H1 (cell line): ENCODE results near the gene TNFRSF8. TPM values are rescaled to one million over a fixed set of nuclear protein-coding genes. Genes with fewer than 3 reads are reported as not detected.

ENCODE experiments used
- CTCF ChIA-PET: fragments of 300-600 bp; sonication (Branson Sonifier 250); formaldehyde crosslinking; loops from one replicate; lab custom pipeline; 2021; ENCODE audit not compliant: partially characterized antibody; lab: Charles Lee
- POLR2A ChIA-PET: fragments of 300-600 bp; sonication (Branson Sonifier 250); formaldehyde crosslinking; loops from one replicate; lab custom pipeline; 2021; ENCODE audit warnings: inconsistent platforms; ENCODE audit not compliant: partially characterized antibody; lab: Charles Lee
- DNase-seq, 2 experiments: peaks; one replicate each; pipeline versions ENCODE4 v3.0.0 to v3.0.0-alpha.2; 2010 to 2022; ENCODE audit warnings: low spot score in 2 of 2, low read depth in 1 of 2, mixed read lengths in 1 of 2
- FAIRE-seq: peaks from 2 replicates; lab custom pipeline; 2011; peaks lifted over from hg19 to GRCh38; lab: Jason Lieb, UNC
- H2AFZ ChIP-seq: 2 replicates; pipeline ENCODE4 v1.8.1; 2012; ENCODE audit warnings: low read length, inconsistent platforms
- H2AK5ac ChIP-seq: 2 replicates; pipeline ENCODE4 v1.6.1; 2013; ENCODE audit warnings: low read depth, low read length
- H2BK120ac ChIP-seq: replicated peaks from 2 replicates; pipeline ENCODE3; 2013; ENCODE audit warnings: low read depth, low read length, inconsistent platforms
- H2BK12ac ChIP-seq: 2 replicates; pipeline ENCODE4 v1.6.1; 2013; ENCODE audit warnings: low read depth, low read length
- H2BK15ac ChIP-seq: 2 replicates; pipeline ENCODE4 v1.6.1; 2013; ENCODE audit warnings: low read length
- H2BK20ac ChIP-seq: 2 replicates; pipeline ENCODE4 v1.6.1; 2013; ENCODE audit warnings: low read length
- H2BK5ac ChIP-seq: 2 replicates; pipeline ENCODE4 v1.6.1; 2013; ENCODE audit warnings: low read depth, low read length
- H3K14ac ChIP-seq: 2 replicates; pipeline ENCODE4 v1.6.1; 2013; ENCODE audit warnings: inconsistent platforms; ENCODE audit not compliant: insufficient read length
- H3K18ac ChIP-seq: 2 replicates; pipeline ENCODE4 v1.6.1; 2013; ENCODE audit warnings: low read length; ENCODE audit errors: extremely low read depth
- H3K23ac ChIP-seq: 2 replicates; pipeline ENCODE4 v1.6.1; 2013; ENCODE audit warnings: inconsistent platforms; ENCODE audit not compliant: insufficient read length
- H3K23me2 ChIP-seq: 2 replicates; pipeline ENCODE4 v1.6.1; 2013; ENCODE audit warnings: low read depth, low read length
- H3K27ac ChIP-seq: 2 replicates; pipeline ENCODE4 v1.6.1; 2011; ENCODE audit warnings: low read depth, low read length, inconsistent platforms
- H3K27me3 ChIP-seq, 4 experiments: replicated peaks in 1 of 4; 1 replicate in 1 of 4; 2 replicates in 3 of 4; pipeline versions ENCODE4 v1.6.1 to v1.8.1; 2011 to 2013; ENCODE audit warnings: low read length in 3 of 4, mild to moderate bottlenecking in 3 of 4, inconsistent platforms in 2 of 4, mixed read lengths in 2 of 4, moderate library complexity in 1 of 4; ENCODE audit not compliant: control insufficient read depth in 3 of 4, insufficient read depth in 3 of 4; ENCODE audit errors: extremely low read depth in 1 of 4
- H3K36me3 ChIP-seq, 4 experiments: 2 replicates each; pipeline versions ENCODE4 v1.6.1 to v1.8.1; 2011 to 2013; ENCODE audit warnings: mild to moderate bottlenecking in 4 of 4, low read length in 3 of 4, moderate library complexity in 2 of 4, control low read depth in 1 of 4, inconsistent platforms in 1 of 4; ENCODE audit not compliant: insufficient read depth in 4 of 4, control insufficient read depth in 2 of 4
- H3K4ac ChIP-seq: replicated peaks from 2 replicates; pipeline ENCODE3; 2013; ENCODE audit warnings: low read length, low read depth, mixed read lengths, inconsistent platforms; ENCODE audit not compliant: insufficient read length
- H3K4me1 ChIP-seq, 4 experiments: replicated peaks in 1 of 4; 1 replicate in 1 of 4; 2 replicates in 3 of 4; pipeline versions ENCODE4 v1.6.1 to v1.8.1; 2011 to 2013; ENCODE audit warnings: low read length in 3 of 4, inconsistent platforms in 2 of 4, mixed read lengths in 1 of 4; ENCODE audit not compliant: insufficient read depth in 4 of 4, control insufficient read depth in 3 of 4
- H3K4me2 ChIP-seq, 2 experiments: 2 replicates each; pipeline versions ENCODE4 v1.6.1 to v1.8.1; 2011 to 2013; ENCODE audit warnings: low read depth in 2 of 2, low read length in 2 of 2, control low read depth in 1 of 2, inconsistent platforms in 1 of 2, mild to moderate bottlenecking in 1 of 2; ENCODE audit not compliant: insufficient read depth in 1 of 2
- H3K4me3 ChIP-seq, 4 experiments: fragments of 200-600, 300-600 bp in 1 of 4; sonication (generic), shearing (Covaris generic), sonication (Bioruptor Twin) in 1 of 4; 2 replicates each; pipeline versions ENCODE4 v1.5.1 to v1.8.1; 2011 to 2016; ENCODE audit warnings: low read length in 4 of 4, low read depth in 3 of 4, control low read depth in 2 of 4, inconsistent platforms in 2 of 4, mild to moderate bottlenecking in 2 of 4, mixed read lengths in 1 of 4, moderate library complexity in 1 of 4; ENCODE audit not compliant: insufficient read depth in 2 of 4; ENCODE audit errors: extremely low read depth in 1 of 4
- H3K56ac ChIP-seq: replicated peaks from 2 replicates; pipeline ENCODE3; 2013; ENCODE audit warnings: low read depth, mild to moderate bottlenecking, mixed read lengths, low read length, inconsistent platforms; ENCODE audit not compliant: insufficient read length
- H3K79me1 ChIP-seq: 2 replicates; pipeline ENCODE4 v1.6.1; 2013; ENCODE audit warnings: low read depth, low read length, control low read depth
- H3K79me2 ChIP-seq, 2 experiments: 2 replicates each; pipeline versions ENCODE4 v1.6.1 to v1.8.1; 2012 to 2013; ENCODE audit warnings: low read length in 2 of 2, mild to moderate bottlenecking in 2 of 2, inconsistent platforms in 1 of 2; ENCODE audit not compliant: insufficient read depth in 2 of 2, control insufficient read depth in 1 of 2
- H3K9ac ChIP-seq, 4 experiments: replicated peaks in 1 of 4; 1 replicate in 1 of 4; 2 replicates in 3 of 4; pipeline versions ENCODE4 v1.6.1 to v1.8.1; 2011 to 2013; ENCODE audit warnings: low read depth in 3 of 4, low read length in 3 of 4, control low read depth in 2 of 4, mild to moderate bottlenecking in 2 of 4, moderate library complexity in 2 of 4, inconsistent platforms in 1 of 4; ENCODE audit errors: extremely low read depth in 1 of 4
- H3K9me3 ChIP-seq, 2 experiments: 2 replicates each; pipeline versions ENCODE4 v1.6.1 to v1.8.1; 2012 to 2013; ENCODE audit warnings: mild to moderate bottlenecking in 2 of 2, moderate library complexity in 2 of 2, control low read depth in 1 of 2, inconsistent platforms in 1 of 2, low read depth in 1 of 2, low read length in 1 of 2, mixed read lengths in 1 of 2; ENCODE audit not compliant: insufficient read depth in 2 of 2
- H4K20me1 ChIP-seq, 2 experiments: replicated peaks in 1 of 2; 2 replicates each; pipeline versions ENCODE3 to v1.8.1; 2011 to 2013; ENCODE audit warnings: inconsistent platforms in 2 of 2, low read length in 2 of 2, mild to moderate bottlenecking in 1 of 2; ENCODE audit not compliant: insufficient read depth in 2 of 2, control insufficient read depth in 1 of 2
- H4K5ac ChIP-seq: 2 replicates; pipeline ENCODE4 v1.6.1; 2013; ENCODE audit warnings: low read length, low read depth, mixed read lengths, inconsistent platforms; ENCODE audit not compliant: insufficient read length
- H4K8ac ChIP-seq: 2 replicates; pipeline ENCODE4 v1.8.0; 2013; ENCODE audit warnings: mild to moderate bottlenecking, moderate library complexity, low read length, inconsistent platforms; ENCODE audit not compliant: insufficient read depth; ENCODE audit errors: extremely low read depth
- H4K91ac ChIP-seq: replicated peaks from 2 replicates; pipeline ENCODE3; 2013; ENCODE audit warnings: low read length, mixed read lengths, inconsistent platforms; ENCODE audit not compliant: insufficient read length
- BACH1 ChIP-seq: IDR thresholded peaks from 2 replicates; pipeline ENCODE4 v1.6.1; 2012; ENCODE audit warnings: low read length, improper control_type of control experiment
- FOSL1 ChIP-seq: IDR thresholded peaks from 2 replicates; pipeline ENCODE4 v1.6.1; 2011; ENCODE audit warnings: mild to moderate bottlenecking, low read depth, low read length, moderate library complexity; ENCODE audit not compliant: insufficient read depth
- POLR2AphosphoS5 ChIP-seq: IDR thresholded peaks from 2 replicates; pipeline ENCODE4 v1.6.1; 2011; ENCODE audit warnings: low read depth, low read length
- WGBS, 2 experiments: shearing (Covaris generic) in 1 of 2; methylation state at CpG; one replicate each; pipeline versions ENCODE4 v1.1.6 to v1.1.7; 2013 to 2015; ENCODE audit warnings: low lambda C conversion rate in 2 of 2, mixed read lengths in 2 of 2, inconsistent platforms in 1 of 2, low coverage in 1 of 2, missing lambda C conversion rate in 1 of 2; ENCODE audit not compliant: insufficient replicate concordance in 2 of 2, insufficient coverage in 1 of 2, insufficient read length in 1 of 2; ENCODE audit errors: extremely low coverage in 1 of 2, missing lambda C conversion rate in 1 of 2; 5-methylcytosine and 5-hydroxymethylcytosine counted together
- polyA plus RNA-seq, 7 experiments: library from polyadenylated mRNA; depleted of rRNA in 3 of 7; stranded (reverse) in 5 of 7; unstranded in 2 of 7; fragments of >200 nt in 5 of 7; fragments of 200-250 nt in 2 of 7; gene quantifications; 1 replicate in 5 of 7; 2 replicates in 1 of 7; 4 replicates in 1 of 7; pipeline versions ENCODE4 v1.2.1 to v1.2.3, GENCODE V29; 2011 to 2013; ENCODE audit warnings: missing spikeins in 2 of 7, mixed read lengths in 2 of 7
- total RNA-seq: library from RNA; stranded (reverse); fragmentation: NEBNext Ultra II Directional; extraction: Animal tissue kit (Norgen Biotek cat#: 25700); gene quantifications from 2 replicates; pipeline ENCODE4 v1.2.1, GENCODE V29; 2021

TNFRSF8 gene
- total and polyA plus RNA-seq, 2 of the 8 experiments (the other 6 are each of a cell fraction or from before 2014, with no cell fraction given), result 23.2 to 32.7 TPM

DNA sequence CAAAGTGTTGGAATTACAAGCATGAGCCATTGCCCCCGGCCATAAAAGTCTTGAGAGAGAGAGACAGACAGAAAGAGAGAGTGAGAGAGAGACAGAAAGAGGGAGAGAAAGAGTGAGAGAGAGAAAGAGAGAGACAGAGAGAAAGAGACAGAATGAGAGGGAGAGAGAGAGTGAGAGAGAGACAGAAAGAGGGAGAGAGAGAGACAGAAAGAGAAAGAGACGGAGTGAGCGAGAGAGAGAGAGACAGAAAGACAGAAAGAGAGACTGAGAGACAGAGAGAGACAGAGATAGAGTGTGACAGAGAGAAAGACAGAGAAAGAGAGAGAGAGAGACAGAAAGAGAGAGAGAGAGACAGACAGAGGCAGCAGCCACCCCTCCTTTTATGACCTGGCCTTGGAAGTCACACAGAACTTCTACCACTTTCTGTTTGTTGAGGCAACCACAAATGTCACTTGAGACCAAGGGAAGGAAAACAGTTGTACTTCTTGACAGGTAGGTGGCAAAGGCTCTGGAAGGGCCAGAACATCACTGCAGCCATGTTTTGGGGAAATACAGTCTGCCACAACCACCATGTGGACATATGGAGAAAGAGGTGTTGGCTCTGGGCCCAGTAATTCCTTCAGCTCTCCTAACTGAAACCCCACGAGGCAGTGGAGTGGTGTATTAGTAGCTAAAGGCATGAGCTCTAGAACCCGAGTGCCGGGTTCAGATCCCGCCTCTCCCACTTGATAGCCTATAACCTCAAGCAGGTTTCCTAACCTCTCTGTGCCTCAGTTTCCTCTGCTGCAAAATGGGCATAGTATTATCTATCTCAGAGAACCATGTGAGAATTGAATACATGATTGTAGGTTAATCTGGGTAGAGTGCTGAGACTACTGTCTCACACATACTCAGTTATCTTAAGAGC lies 50.6 kb downstream of the TNFRSF8 start:
- POLR2A ChIA-PET, result no interaction called here
- no peak overlapping the region for H2BK15ac ChIP-seq

More for the DNA sequence above, 50.6 kb downstream of the TNFRSF8 start:
- Histone ChIP-seq H3K9me3 (no peaks in the 10 kb centered on the region), H4K91ac (no peak overlapping the region), H2BK20ac (no peak overlapping the region), H2BK5ac (no peak overlapping the region), H3K27ac (no peak overlapping the region), H2BK12ac (no peak overlapping the region), H4K20me1 (peaks cover 0 to 2% of the 10 kb centered on the region in 2 experiments)
- CTCF ChIA-PET, result interaction anchor here (0.8 to 7.3 kb wide), 7 partner anchors 11 to 164 kb away, joined by 3 to 61 read pairs (median 4); no protein-coding TSS in a partner anchor
- TF ChIP-seq POLR2AphosphoS5 (no peak), BACH1 (no peak), FOSL1 (no peak)
- TF ChIP-seq, all 59 proteins: peak for 0
- H3K79me2 ChIP-seq, result no peaks in the 10 kb centered on the region
- no peak overlapping the region for H3K9ac ChIP-seq
- H2BK120ac ChIP-seq, result no peak overlapping the region
- WGBS, 2 experiments, result 91% methylated on average over 7 of the region's 7 CpGs; no CpG with 5 or more reads in 1 of the 2 experiments
- no peak overlapping the region for H3K14ac ChIP-seq
- peaks cover 2 to 20% (median 7%) of the 10 kb centered on the region in 4 experiments; a peak in 6 of 8 replicates for H3K36me3 ChIP-seq
- H3K4me3 ChIP-seq, result no peak overlapping the region
- H3K23ac ChIP-seq, result no peak overlapping the region
- H4K8ac ChIP-seq, result no peak overlapping the region
- no peak overlapping the region for H3K18ac ChIP-seq
- DNase-seq (no peak), FAIRE-seq (no peak)
- H3K79me1 ChIP-seq, result no peaks in the 10 kb centered on the region
- no peaks in the 10 kb centered on the region for H3K23me2 ChIP-seq
- H4K5ac ChIP-seq, result no peak overlapping the region
- H2AFZ ChIP-seq, result no peak overlapping the region
- no peaks in the 10 kb centered on the region for H3K4me1 ChIP-seq
- H2AK5ac ChIP-seq, result no peak overlapping the region
- no peaks in the 10 kb centered on the region for H3K27me3 ChIP-seq
- H3K4me2 ChIP-seq, result no peak overlapping the region
- no peak overlapping the region for H3K56ac ChIP-seq
- H3K4ac ChIP-seq, result no peak overlapping the region
